Measurements from ENCODE around the gene UBE2R2. TPM values are rescaled to one million over a fixed set of nuclear protein-coding genes. Genes with fewer than 3 reads are reported as not detected.
"Not testable (repeated sequence)": the region's sequence is repeated elsewhere in the genome, so short reads cannot be mapped to it uniquely, and the experiment has no call there.

The UBE2R2 gene
- polyA plus RNA-seq, 1 donor from 2014 or later = 45.0 TPM

GRCh38 chr9:33804196-33804595 is 12.8 kb upstream of the UBE2R2 start:
- not testable (repeated sequence) for H3K9me2 ChIP-seq (ENCODE audit: insufficient read depth, low read length); H3K36me3 ChIP-seq (ENCODE audit: insufficient read depth, low read length); H3K79me2 ChIP-seq (replicated peaks; ENCODE audit: insufficient read depth, low read length); H3K9me3 ChIP-seq (ENCODE audit: low read length); H3K4me3 ChIP-seq (ENCODE audit: low read length); H3K27me3 ChIP-seq (ENCODE audit: insufficient read depth, low read depth, low read length); H3K27ac ChIP-seq (ENCODE audit: low read length); H4K20me1 ChIP-seq (ENCODE audit: insufficient read depth); H3K9ac ChIP-seq (ENCODE audit: low read length); H3K4me2 ChIP-seq (ENCODE audit: low read length); H2AFZ ChIP-seq (ENCODE audit: low read depth, low read length); H3F3A ChIP-seq (ENCODE audit: insufficient read depth, low read length, poor library complexity, severe bottlenecking)

GRCh38 chr9:33807156-33807555 is 9.8 kb upstream of the UBE2R2 start:
- H3K27ac ChIP-seq (ENCODE audit: low read length); H3K27me3 ChIP-seq (ENCODE audit: insufficient read depth, low read depth, low read length); H3K79me2 ChIP-seq (replicated peaks; ENCODE audit: insufficient read depth, low read length); H3K9ac ChIP-seq (ENCODE audit: low read length); H3K4me2 ChIP-seq (ENCODE audit: low read length); H3K9me2 ChIP-seq (ENCODE audit: insufficient read depth, low read length); H4K20me1 ChIP-seq (ENCODE audit: insufficient read depth); H3K9me3 ChIP-seq (ENCODE audit: low read length); H2AFZ ChIP-seq (ENCODE audit: low read depth, low read length); H3K36me3 ChIP-seq (ENCODE audit: insufficient read depth, low read length); H3F3A ChIP-seq (ENCODE audit: insufficient read depth, low read length, poor library complexity, severe bottlenecking); H3K4me3 ChIP-seq (ENCODE audit: low read length): not testable (repeated sequence)

- H3K4me2 ChIP-seq (ENCODE audit: low read length); H3K79me2 ChIP-seq (replicated peaks; ENCODE audit: insufficient read depth, low read length); H2AFZ ChIP-seq (ENCODE audit: low read depth, low read length); H3K4me3 ChIP-seq (ENCODE audit: low read length); H4K20me1 ChIP-seq (ENCODE audit: insufficient read depth); H3K9me3 ChIP-seq (ENCODE audit: low read length); H3F3A ChIP-seq (ENCODE audit: insufficient read depth, low read length, poor library complexity, severe bottlenecking); H3K9ac ChIP-seq (ENCODE audit: low read length); H3K27ac ChIP-seq (ENCODE audit: low read length); H3K36me3 ChIP-seq (ENCODE audit: insufficient read depth, low read length); H3K27me3 ChIP-seq (ENCODE audit: insufficient read depth, low read depth, low read length); H3K9me2 ChIP-seq (ENCODE audit: insufficient read depth, low read length): not testable (repeated sequence)
Measured at GRCh38 chr9:33808979-33809322, 8.0 kb upstream of the UBE2R2 start.

- H3K4me3 ChIP-seq (ENCODE audit: low read length) = no peak overlapping the region
- no peak for TF ChIP-seq CTCF (IDR thresholded peaks at IDR 0.05; ENCODE audit: poor library complexity, severe bottlenecking)
- no peak for TF ChIP-seq REST (IDR thresholded peaks at IDR 0.05; ENCODE audit: borderline replicate concordance)
- no peak for TF ChIP-seq POLR2AphosphoS5 (IDR thresholded peaks at IDR 0.05)
- TF ChIP-seq EZH2 (IDR thresholded peaks at IDR 0.05; ENCODE audit: borderline replicate concordance, insufficient read depth, low read length, poor library complexity, severe bottlenecking) = no peak
- TF ChIP-seq EP300 (conservative IDR thresholded peaks at IDR 0.05; ENCODE audit: poor library complexity, severe bottlenecking) = no peak
- no peak for TF ChIP-seq TAF1 (IDR thresholded peaks at IDR 0.05; ENCODE audit: low read depth)
- no peak for TF ChIP-seq SMC3 (conservative IDR thresholded peaks at IDR 0.05; ENCODE audit: poor library complexity)
- no peak overlapping the region for H3K27ac ChIP-seq (ENCODE audit: low read length)
- no peak overlapping the region for H3K9ac ChIP-seq (ENCODE audit: low read length)
- H2AFZ ChIP-seq (ENCODE audit: low read depth, low read length) = no peak overlapping the region
- H3F3A ChIP-seq (ENCODE audit: insufficient read depth, low read length, poor library complexity, severe bottlenecking) = no peaks in the 10 kb centered on the region
- no peaks in the 10 kb centered on the region for H4K20me1 ChIP-seq (ENCODE audit: insufficient read depth)
- no peaks in the 10 kb centered on the region for H3K9me2 ChIP-seq (ENCODE audit: insufficient read depth, low read length)
- no peak overlapping the region for H3K4me2 ChIP-seq (ENCODE audit: low read length)
- H3K79me2 ChIP-seq (replicated peaks; ENCODE audit: insufficient read depth, low read length) = no peaks in the 10 kb centered on the region
- no peaks in the 10 kb centered on the region for H3K36me3 ChIP-seq (ENCODE audit: insufficient read depth, low read length)
- H3K9me3 ChIP-seq (ENCODE audit: low read length) = no peaks in the 10 kb centered on the region
- H3K27me3 ChIP-seq (ENCODE audit: insufficient read depth, low read depth, low read length) = no peaks in the 10 kb centered on the region
Measured at GRCh38 chr9:33809506-33809905, 7.5 kb upstream of the UBE2R2 start.

Measured in neural cell (in vitro differentiated cells).